Left kidney (tissue), 2 donors: Measurements from ENCODE around the gene ADARB2. TPM values are rescaled to one million over a fixed set of nuclear protein-coding genes. Genes with fewer than 3 reads are reported as not detected.
"Not testable (repeated sequence)": the region's sequence is repeated elsewhere in the genome, so short reads cannot be mapped to it uniquely, and the experiment has no call there.

Experiments
- DNase-seq: peaks from one replicate; pipeline ENCODE4 v3.0.0-alpha.2; 2013
- polyA plus RNA-seq: library from polyadenylated mRNA; unstranded; fragments of 120-200 nt; gene quantifications from one replicate; pipeline ENCODE4 v1.2.1, GENCODE V29; 2013; ENCODE audit not compliant: insufficient read length

Gene ADARB2
- polyA plus RNA-seq, 1 donor: 0.88 TPM

GRCh38 chr10:1409392-1409791 lies 327.9 kb downstream of the ADARB2 start:
- DNase-seq: no peak

- no peak for DNase-seq
These were observed 328.5 kb downstream of the ADARB2 start for GRCh38 chr10:1408651-1409367.

- no peak for DNase-seq
These were observed 330.1 kb downstream of the ADARB2 start for GRCh38 chr10:1406967-1407945.

- DNase-seq: no peak
These were observed 331.0 kb downstream of the ADARB2 start for GRCh38 chr10:1406132-1406966.

GRCh38 chr10:1404323-1405260 lies 332.7 kb downstream of the ADARB2 start:
- DNase-seq: no peak

- DNase-seq: no peak
These were observed 333.6 kb downstream of the ADARB2 start for GRCh38 chr10:1403508-1404322.

- DNase-seq: no peak
These were observed 334.4 kb downstream of the ADARB2 start for GRCh38 chr10:1402816-1403507.

GRCh38 chr10:1402016-1402770 lies 335.1 kb downstream of the ADARB2 start:
- no peak for DNase-seq

- DNase-seq: no peak
These were observed 336.0 kb downstream of the ADARB2 start for GRCh38 chr10:1401071-1401965.

- no peak for DNase-seq
These were observed 336.9 kb downstream of the ADARB2 start for GRCh38 chr10:1400101-1401070.

GRCh38 chr10:1399431-1400100 lies 337.8 kb downstream of the ADARB2 start:
- no peak for DNase-seq

GRCh38 chr10:1398626-1399410 lies 338.5 kb downstream of the ADARB2 start:
- DNase-seq: no peak

- not testable (repeated sequence) for DNase-seq
These were observed 339.2 kb downstream of the ADARB2 start for GRCh38 chr10:1398116-1398515.

GRCh38 chr10:1396297-1396635 lies 341.1 kb downstream of the ADARB2 start:
- no peak for DNase-seq
